MM.1S (cell line): ENCODE results near the gene FGFBP3.

Source experiments
- DNase-seq: peaks from one replicate; pipeline ENCODE4 v3.0.0-alpha.2; 2015
- H2AFZ ChIP-seq: fragments of 300-600 bp; sonication (generic); 2 replicates; pipeline ENCODE4 v1.6.0; 2016; ENCODE audit warnings: antibody characterized with exemption, low read length
- H3F3A ChIP-seq: fragments of 300-600 bp; sonication (generic); 2 replicates; pipeline ENCODE4 v1.6.1; 2016; ENCODE audit warnings: mild to moderate bottlenecking, antibody characterized with exemption, low read length, moderate library complexity, mixed read lengths; ENCODE audit not compliant: insufficient read depth
- H3K27ac ChIP-seq: fragments of 300-600 bp; sonication (generic); 2 replicates; pipeline ENCODE4 v1.5.1; 2016; ENCODE audit warnings: mild to moderate bottlenecking, low read length
- H3K27me3 ChIP-seq: fragments of 300-600 bp; sonication (generic); replicated peaks from 2 replicates; pipeline ENCODE4 v1.6.0; 2016; ENCODE audit warnings: low read length; ENCODE audit not compliant: insufficient read depth
- H3K36me3 ChIP-seq: fragments of 300-600 bp; sonication (generic); replicated peaks from 2 replicates; pipeline ENCODE4 v1.6.1; 2016; ENCODE audit warnings: mild to moderate bottlenecking, low read length, mixed read lengths; ENCODE audit not compliant: insufficient read depth
- H3K4me1 ChIP-seq: fragments of 300-600 bp; sonication (generic); 2 replicates; pipeline ENCODE4 v1.6.1; 2016; ENCODE audit warnings: low read length, mixed read lengths
- H3K4me2 ChIP-seq: fragments of 300-600 bp; sonication (generic); 2 replicates; pipeline ENCODE4 v1.6.0; 2016; ENCODE audit warnings: low read depth, low read length
- H3K4me3 ChIP-seq: fragments of 300-600 bp; sonication (generic); 2 replicates; pipeline ENCODE4 v1.5.1; 2016; ENCODE audit warnings: low read length, mixed read lengths
- H3K79me2 ChIP-seq: fragments of 300-600 bp; sonication (generic); 2 replicates; pipeline ENCODE4 v1.6.1; 2016; ENCODE audit warnings: mixed run types, low read length, mixed read lengths
- H3K9ac ChIP-seq: fragments of 300-600 bp; sonication (generic); 2 replicates; pipeline ENCODE4 v1.6.1; 2016; ENCODE audit warnings: low read length, mixed read lengths
- H3K9me2 ChIP-seq: fragments of 300-600 bp; sonication (generic); replicated peaks from 2 replicates; pipeline ENCODE4 v1.6.1; 2016; ENCODE audit warnings: mild to moderate bottlenecking, low read length, mixed read lengths; ENCODE audit not compliant: insufficient read depth
- H3K9me3 ChIP-seq: fragments of 300-600 bp; sonication (generic); replicated peaks from 2 replicates; pipeline ENCODE4 v1.6.1; 2016; ENCODE audit warnings: mild to moderate bottlenecking, low read length, mixed read lengths; ENCODE audit not compliant: insufficient read depth
- H4K20me1 ChIP-seq: fragments of 300-600 bp; sonication (generic); 2 replicates; pipeline ENCODE4 v1.6.1; 2016; ENCODE audit warnings: mild to moderate bottlenecking, low read length, moderate library complexity, mixed read lengths; ENCODE audit not compliant: insufficient read depth
- EZH2 ChIP-seq: fragments of 300-600 bp; sonication (generic); optimal IDR thresholded peaks from 2 replicates; pipeline ENCODE3; 2017; ENCODE audit warnings: low read depth, mild to moderate bottlenecking, antibody characterized with exemption, low read length, mixed read lengths
- EZH2phosphoT487 ChIP-seq: fragments of 300-600 bp; sonication (generic); IDR thresholded peaks from 2 replicates; pipeline ENCODE4 v1.6.1; 2018; ENCODE audit warnings: antibody characterized with exemption, low read length
- TF ChIP-seq, protein P1 (sequence below): fragments of 300-600 bp; sonication (generic); IDR thresholded peaks from 2 replicates; pipeline ENCODE4 v1.5.1; 2016; ENCODE audit warnings: antibody characterized with exemption, low read length, mixed read lengths

Gene FGFBP3

DNA sequence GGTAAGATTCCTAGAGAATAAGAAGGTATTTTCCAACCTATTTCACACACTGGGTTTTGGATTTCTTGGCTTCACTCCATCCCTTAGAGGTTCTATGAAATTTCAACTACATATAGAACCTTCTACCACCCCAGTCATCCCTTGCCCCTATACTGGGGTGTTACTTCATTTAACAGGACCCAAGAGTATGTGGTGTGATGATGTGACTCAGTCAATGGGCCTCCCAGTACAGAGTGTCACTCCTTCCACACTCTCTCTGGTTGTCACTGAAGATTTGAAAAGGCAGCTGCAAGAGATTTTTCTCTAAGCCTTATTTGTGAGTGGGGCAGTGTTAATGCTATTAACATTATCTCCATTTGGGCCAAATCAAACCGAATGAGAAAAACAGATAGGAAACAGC, 33.5 kb downstream of the FGFBP3 start:
- no peak overlapping the region for H3K27ac ChIP-seq
- H3K79me2 ChIP-seq, result no peaks in the 10 kb centered on the region
- no peaks in the 10 kb centered on the region for H3K9me2 ChIP-seq
- H3K4me3 ChIP-seq, result no peak overlapping the region
- no peak overlapping the region for H2AFZ ChIP-seq
- DNase-seq, result no peak
- H4K20me1 ChIP-seq, result no peaks in the 10 kb centered on the region
- no peaks in the 10 kb centered on the region for H3K36me3 ChIP-seq
- no peaks in the 10 kb centered on the region for H3K4me1 ChIP-seq
- no peaks in the 10 kb centered on the region for H3F3A ChIP-seq
- no peaks in the 10 kb centered on the region for H3K27me3 ChIP-seq
- H3K9ac ChIP-seq, result no peak overlapping the region
- TF ChIP-seq, protein P1, sequence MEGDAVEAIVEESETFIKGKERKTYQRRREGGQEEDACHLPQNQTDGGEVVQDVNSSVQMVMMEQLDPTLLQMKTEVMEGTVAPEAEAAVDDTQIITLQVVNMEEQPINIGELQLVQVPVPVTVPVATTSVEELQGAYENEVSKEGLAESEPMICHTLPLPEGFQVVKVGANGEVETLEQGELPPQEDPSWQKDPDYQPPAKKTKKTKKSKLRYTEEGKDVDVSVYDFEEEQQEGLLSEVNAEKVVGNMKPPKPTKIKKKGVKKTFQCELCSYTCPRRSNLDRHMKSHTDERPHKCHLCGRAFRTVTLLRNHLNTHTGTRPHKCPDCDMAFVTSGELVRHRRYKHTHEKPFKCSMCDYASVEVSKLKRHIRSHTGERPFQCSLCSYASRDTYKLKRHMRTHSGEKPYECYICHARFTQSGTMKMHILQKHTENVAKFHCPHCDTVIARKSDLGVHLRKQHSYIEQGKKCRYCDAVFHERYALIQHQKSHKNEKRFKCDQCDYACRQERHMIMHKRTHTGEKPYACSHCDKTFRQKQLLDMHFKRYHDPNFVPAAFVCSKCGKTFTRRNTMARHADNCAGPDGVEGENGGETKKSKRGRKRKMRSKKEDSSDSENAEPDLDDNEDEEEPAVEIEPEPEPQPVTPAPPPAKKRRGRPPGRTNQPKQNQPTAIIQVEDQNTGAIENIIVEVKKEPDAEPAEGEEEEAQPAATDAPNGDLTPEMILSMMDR, result no peak
- TF ChIP-seq EZH2 (no peak), EZH2phosphoT487 (no peak)
- no peaks in the 10 kb centered on the region for H3K9me3 ChIP-seq
- H3K4me2 ChIP-seq, result no peak overlapping the region

DNA sequence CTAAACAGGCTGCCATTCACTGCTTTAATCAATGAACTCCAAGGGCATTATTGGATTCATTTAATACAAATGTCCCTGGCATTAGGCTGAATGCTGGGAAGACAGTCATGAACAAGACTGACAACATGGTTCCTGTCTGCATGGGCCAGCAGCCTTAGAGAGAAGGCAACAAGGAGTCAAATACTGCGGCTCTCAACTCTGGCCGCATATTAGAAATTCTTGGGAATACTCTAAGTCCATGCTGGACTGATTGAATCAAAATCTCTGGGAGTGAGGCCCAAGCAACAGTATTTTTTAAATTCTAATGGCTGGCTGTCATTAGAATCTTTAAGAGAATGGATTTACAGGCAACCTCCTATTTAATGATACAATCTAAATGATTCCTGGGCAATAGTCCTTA, 34.1 kb downstream of the FGFBP3 start:
- Histone ChIP-seq H3K27me3 (no peaks in the 10 kb centered on the region), H3K79me2 (no peaks in the 10 kb centered on the region), H3K9ac (no peak overlapping the region), H3F3A (no peaks in the 10 kb centered on the region), H3K4me1 (no peaks in the 10 kb centered on the region), H3K9me3 (no peaks in the 10 kb centered on the region), H4K20me1 (no peaks in the 10 kb centered on the region), H3K4me3 (no peak overlapping the region), H3K27ac (no peak overlapping the region), H3K9me2 (no peaks in the 10 kb centered on the region), H2AFZ (no peak overlapping the region), H3K36me3 (no peaks in the 10 kb centered on the region), H3K4me2 (no peak overlapping the region)
- no peak for DNase-seq
- no peak for TF ChIP-seq EZH2
- no peak for TF ChIP-seq EZH2phosphoT487
- TF ChIP-seq, protein P1, result no peak

DNA sequence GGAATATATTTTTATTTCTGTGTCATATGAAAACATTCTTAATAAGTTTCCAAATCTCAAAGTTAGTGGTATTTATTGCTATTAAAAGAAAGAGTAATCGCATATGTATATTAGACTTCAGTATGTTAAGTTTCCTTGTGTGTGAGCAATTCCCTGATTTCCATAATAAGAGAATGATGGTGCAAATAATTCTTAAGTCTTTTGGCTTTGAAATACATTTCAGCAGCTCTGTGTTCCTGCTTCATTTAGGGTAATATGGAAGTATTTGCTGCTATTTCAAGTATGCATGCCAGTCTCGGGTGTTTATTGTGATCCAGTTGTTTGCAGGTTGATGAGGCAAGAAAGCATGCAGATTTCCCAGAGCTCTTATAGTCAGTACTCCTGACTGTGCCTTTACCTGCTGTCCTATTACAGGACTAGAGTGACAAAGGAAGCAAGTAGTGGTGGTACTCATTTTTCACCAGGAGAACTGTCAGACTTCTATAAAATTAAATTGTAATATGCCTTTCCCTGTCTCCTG, 43.7 kb downstream of the FGFBP3 start:
- TF ChIP-seq EZH2phosphoT487, result no peak
- TF ChIP-seq EZH2, result no peak
- TF ChIP-seq, protein P1, result no peak
- Histone ChIP-seq H3K36me3 (peaks cover 3% of the 10 kb centered on the region; the same call in 1 of the 2 replicates), H3F3A (peaks cover 7% of the 10 kb centered on the region), H3K27me3 (no peaks in the 10 kb centered on the region), H3K4me3 (no peak overlapping the region), H4K20me1 (no peaks in the 10 kb centered on the region), H2AFZ (no peak overlapping the region), H3K9me2 (no peaks in the 10 kb centered on the region), H3K79me2 (no peaks in the 10 kb centered on the region), H3K9me3 (no peaks in the 10 kb centered on the region), H3K4me2 (no peak overlapping the region), H3K9ac (no peak overlapping the region), H3K27ac (no peak overlapping the region), H3K4me1 (peaks cover 8% of the 10 kb centered on the region)
- no peak for DNase-seq
